Panc1 (cell line): Measurements from ENCODE around the gene SULT2B1. TPM values are rescaled to one million over a fixed set of nuclear protein-coding genes. Genes with fewer than 3 reads are reported as not detected.

ENCODE experiments used
- ATAC-seq: fragments of 200-7000 bp; cut with Tn5 transposase; 2 replicates; pipeline ENCODE4 v1.9.1; 2020; ENCODE audit warnings: mild to moderate bottlenecking, moderate library complexity
- BruUV-seq: library from RNA; stranded (reverse); fragments of 400-500 nt; replicated peaks from 2 replicates; lab custom pipeline; 2021; lab: Mats Ljungman, UMichigan
- CTCF ChIA-PET: fragments of 300-600 bp; sonication (Branson Sonifier 250); formaldehyde crosslinking; loops from one replicate; lab custom pipeline; 2022; ENCODE audit warnings: antibody characterized with exemption; lab: Charles Lee
- POLR2A ChIA-PET: fragments of 300-600 bp; sonication (Branson Sonifier 250); formaldehyde crosslinking; loops from one replicate; lab custom pipeline; 2022; ENCODE audit warnings: antibody characterized with exemption; lab: Charles Lee
- DNase-seq: peaks from one replicate; pipeline ENCODE4 v3.0.0-alpha.2; 2010; ENCODE audit warnings: low read depth, low spot score
- H3K27ac ChIP-seq: 2 replicates; pipeline ENCODE4 v1.5.1; 2011; ENCODE audit warnings: mild to moderate bottlenecking, low read length, inconsistent platforms
- H3K27me3 ChIP-seq: fragments of 200-500 bp; sonication (Bioruptor generic); 2 replicates; pipeline ENCODE4 v1.6.0; 2014; ENCODE audit warnings: low read length, inconsistent platforms; ENCODE audit not compliant: control insufficient read depth, insufficient read depth
- H3K36me3 ChIP-seq: fragments of 200-500 bp; sonication (Bioruptor generic); 2 replicates; pipeline ENCODE4 v1.5.1; 2014; ENCODE audit warnings: inconsistent platforms, mild to moderate bottlenecking, low read length, moderate library complexity; ENCODE audit not compliant: control insufficient read depth, insufficient read depth
- H3K4me1 ChIP-seq: 2 replicates; pipeline ENCODE4 v1.5.1; 2011; ENCODE audit warnings: inconsistent platforms, mild to moderate bottlenecking, low read length, moderate library complexity; ENCODE audit not compliant: control insufficient read depth, insufficient read depth
- H3K4me3 ChIP-seq, 2 experiments: 2 replicates each; pipeline ENCODE4 v1.5.1; 2011 to 2012; ENCODE audit warnings: low read depth in 2 of 2, low read length in 2 of 2, mild to moderate bottlenecking in 2 of 2, inconsistent platforms in 1 of 2, moderate library complexity in 1 of 2
- H3K9me3 ChIP-seq: fragments of 200-500 bp; sonication (Bioruptor generic); 2 replicates; pipeline ENCODE4 v1.5.1; 2014; ENCODE audit warnings: low read depth, mild to moderate bottlenecking, inconsistent platforms, low read length, moderate library complexity; ENCODE audit not compliant: control insufficient read depth, insufficient read depth
- POLR2AphosphoS5 ChIP-seq: IDR thresholded peaks from 2 replicates; pipeline ENCODE4 v1.6.1; 2012; ENCODE audit warnings: mild to moderate bottlenecking, low read depth, low read length, moderate library complexity
- SIN3A ChIP-seq: IDR thresholded peaks from 2 replicates; pipeline ENCODE4 v1.6.1; 2012; ENCODE audit warnings: low read depth, mild to moderate bottlenecking, low read length, moderate library complexity, borderline replicate concordance; ENCODE audit not compliant: insufficient read depth
- TCF7L2 ChIP-seq: IDR thresholded peaks from 2 replicates; pipeline ENCODE4 v1.6.1; 2011; ENCODE audit warnings: mild to moderate bottlenecking, low read depth, low read length, inconsistent platforms
- in situ Hi-C: cut with HindIII; loops from 2 replicates; pipeline ENCODE4 v1.10.0; 2016; ENCODE audit warnings: low sequenced_read_pairs, low pct_unique_long_range_greater_than_20kb
- intact Hi-C: fragments of 100-400 bp; cut with micrococcal nuclease; formaldehyde crosslinking; loops from one replicate; pipeline ENCODE4 v1.10.0; 2022; ENCODE audit not compliant: unreplicated experiment
- total RNA-seq: library from RNA; stranded (reverse); gene quantifications from one replicate; pipeline ENCODE4 v1.2.1, GENCODE V29; 2021; ENCODE audit not compliant: unreplicated experiment
- TF ChIP-seq, protein P1 (sequence below), 2 experiments: IDR thresholded peaks; 2 replicates each; pipeline ENCODE4 v1.6.1; 2011 to 2012; ENCODE audit warnings: low read depth in 2 of 2, control low read depth in 1 of 2, low read length in 1 of 2, mild to moderate bottlenecking in 1 of 2, moderate library complexity in 1 of 2; ENCODE audit not compliant: insufficient read depth in 1 of 2
- TF ChIP-seq, protein P2 (sequence below): fragments of 450-650 bp; IDR thresholded peaks from 2 replicates; pipeline ENCODE4 v1.5.1; 2017; ENCODE audit warnings: mild to moderate bottlenecking

The SULT2B1 gene
- total RNA-seq, 1 experiment from 2014 or later, result 3.6 TPM

DNA sequence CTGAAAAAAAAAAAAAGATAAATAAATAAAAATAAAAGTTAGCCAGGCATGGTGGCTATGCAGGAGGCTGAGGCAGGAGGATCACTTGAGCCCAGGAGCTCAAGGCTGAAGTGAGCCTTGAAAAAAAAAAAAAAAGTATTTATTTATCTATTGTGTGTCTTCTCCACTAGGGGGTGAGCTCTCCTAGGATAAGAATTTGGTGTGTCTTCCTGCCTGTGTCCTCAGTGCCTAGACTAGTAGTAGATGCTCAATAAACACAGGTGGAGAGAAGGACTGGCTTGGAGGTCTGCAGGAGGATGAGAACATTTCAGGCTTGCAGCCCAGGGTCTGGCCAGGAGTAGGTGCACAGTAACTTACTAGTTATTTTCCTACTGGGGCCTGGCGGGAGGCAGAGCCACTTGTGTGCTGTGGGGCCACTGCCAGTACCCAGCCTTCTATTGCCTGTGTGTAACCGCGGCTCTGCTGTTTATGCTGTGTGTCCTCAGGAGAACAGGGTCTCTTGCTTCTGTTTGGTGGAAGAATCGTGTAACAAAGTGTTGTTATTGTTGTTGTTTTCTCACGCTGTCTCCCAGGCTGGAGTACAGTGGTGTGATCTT is 45.7 kb upstream of the SULT2B1 start:
- ATAC-seq (no peak), DNase-seq (no peak)
- CTCF ChIA-PET, result interaction anchor here (0.6 to 1.5 kb wide), 19 partner anchors 13 to 389 kb away, joined by 3 to 44 read pairs (median 4); no protein-coding TSS in a partner anchor
- Histone ChIP-seq H3K27ac (no peak overlapping the region), H3K4me3 (no peak overlapping the region), H3K9me3 (no peaks in the 10 kb centered on the region), H3K36me3 (no peaks in the 10 kb centered on the region), H3K27me3 (no peaks in the 10 kb centered on the region), H3K4me1 (no peaks in the 10 kb centered on the region)
- TF ChIP-seq, protein P1, sequence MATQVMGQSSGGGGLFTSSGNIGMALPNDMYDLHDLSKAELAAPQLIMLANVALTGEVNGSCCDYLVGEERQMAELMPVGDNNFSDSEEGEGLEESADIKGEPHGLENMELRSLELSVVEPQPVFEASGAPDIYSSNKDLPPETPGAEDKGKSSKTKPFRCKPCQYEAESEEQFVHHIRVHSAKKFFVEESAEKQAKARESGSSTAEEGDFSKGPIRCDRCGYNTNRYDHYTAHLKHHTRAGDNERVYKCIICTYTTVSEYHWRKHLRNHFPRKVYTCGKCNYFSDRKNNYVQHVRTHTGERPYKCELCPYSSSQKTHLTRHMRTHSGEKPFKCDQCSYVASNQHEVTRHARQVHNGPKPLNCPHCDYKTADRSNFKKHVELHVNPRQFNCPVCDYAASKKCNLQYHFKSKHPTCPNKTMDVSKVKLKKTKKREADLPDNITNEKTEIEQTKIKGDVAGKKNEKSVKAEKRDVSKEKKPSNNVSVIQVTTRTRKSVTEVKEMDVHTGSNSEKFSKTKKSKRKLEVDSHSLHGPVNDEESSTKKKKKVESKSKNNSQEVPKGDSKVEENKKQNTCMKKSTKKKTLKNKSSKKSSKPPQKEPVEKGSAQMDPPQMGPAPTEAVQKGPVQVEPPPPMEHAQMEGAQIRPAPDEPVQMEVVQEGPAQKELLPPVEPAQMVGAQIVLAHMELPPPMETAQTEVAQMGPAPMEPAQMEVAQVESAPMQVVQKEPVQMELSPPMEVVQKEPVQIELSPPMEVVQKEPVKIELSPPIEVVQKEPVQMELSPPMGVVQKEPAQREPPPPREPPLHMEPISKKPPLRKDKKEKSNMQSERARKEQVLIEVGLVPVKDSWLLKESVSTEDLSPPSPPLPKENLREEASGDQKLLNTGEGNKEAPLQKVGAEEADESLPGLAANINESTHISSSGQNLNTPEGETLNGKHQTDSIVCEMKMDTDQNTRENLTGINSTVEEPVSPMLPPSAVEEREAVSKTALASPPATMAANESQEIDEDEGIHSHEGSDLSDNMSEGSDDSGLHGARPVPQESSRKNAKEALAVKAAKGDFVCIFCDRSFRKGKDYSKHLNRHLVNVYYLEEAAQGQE (IDR thresholded peaks at IDR 0.05; ENCODE audit: insufficient read depth in 1 of 2, low read depth in 2 of 2, low read length in 1 of 2), result no peak
- TF ChIP-seq TCF7L2, result no peak
- TF ChIP-seq SIN3A, result no peak
- TF ChIP-seq, protein P2, sequence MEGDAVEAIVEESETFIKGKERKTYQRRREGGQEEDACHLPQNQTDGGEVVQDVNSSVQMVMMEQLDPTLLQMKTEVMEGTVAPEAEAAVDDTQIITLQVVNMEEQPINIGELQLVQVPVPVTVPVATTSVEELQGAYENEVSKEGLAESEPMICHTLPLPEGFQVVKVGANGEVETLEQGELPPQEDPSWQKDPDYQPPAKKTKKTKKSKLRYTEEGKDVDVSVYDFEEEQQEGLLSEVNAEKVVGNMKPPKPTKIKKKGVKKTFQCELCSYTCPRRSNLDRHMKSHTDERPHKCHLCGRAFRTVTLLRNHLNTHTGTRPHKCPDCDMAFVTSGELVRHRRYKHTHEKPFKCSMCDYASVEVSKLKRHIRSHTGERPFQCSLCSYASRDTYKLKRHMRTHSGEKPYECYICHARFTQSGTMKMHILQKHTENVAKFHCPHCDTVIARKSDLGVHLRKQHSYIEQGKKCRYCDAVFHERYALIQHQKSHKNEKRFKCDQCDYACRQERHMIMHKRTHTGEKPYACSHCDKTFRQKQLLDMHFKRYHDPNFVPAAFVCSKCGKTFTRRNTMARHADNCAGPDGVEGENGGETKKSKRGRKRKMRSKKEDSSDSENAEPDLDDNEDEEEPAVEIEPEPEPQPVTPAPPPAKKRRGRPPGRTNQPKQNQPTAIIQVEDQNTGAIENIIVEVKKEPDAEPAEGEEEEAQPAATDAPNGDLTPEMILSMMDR, result no peak; the same call in 1 of the 2 replicates
- TF ChIP-seq POLR2AphosphoS5, result no peak
- in situ Hi-C loops (no loop called here), intact Hi-C loops (loop anchor here (2.0 kb wide), 1 partner anchor 79 kb away; no protein-coding TSS in a partner anchor)
- no TSS peak for BruUV-seq
- POLR2A ChIA-PET, result interaction anchor here (0.6 kb wide), 1 partner anchor 477 kb away, joined by 6 read pairs; no protein-coding TSS in a partner anchor

DNA sequence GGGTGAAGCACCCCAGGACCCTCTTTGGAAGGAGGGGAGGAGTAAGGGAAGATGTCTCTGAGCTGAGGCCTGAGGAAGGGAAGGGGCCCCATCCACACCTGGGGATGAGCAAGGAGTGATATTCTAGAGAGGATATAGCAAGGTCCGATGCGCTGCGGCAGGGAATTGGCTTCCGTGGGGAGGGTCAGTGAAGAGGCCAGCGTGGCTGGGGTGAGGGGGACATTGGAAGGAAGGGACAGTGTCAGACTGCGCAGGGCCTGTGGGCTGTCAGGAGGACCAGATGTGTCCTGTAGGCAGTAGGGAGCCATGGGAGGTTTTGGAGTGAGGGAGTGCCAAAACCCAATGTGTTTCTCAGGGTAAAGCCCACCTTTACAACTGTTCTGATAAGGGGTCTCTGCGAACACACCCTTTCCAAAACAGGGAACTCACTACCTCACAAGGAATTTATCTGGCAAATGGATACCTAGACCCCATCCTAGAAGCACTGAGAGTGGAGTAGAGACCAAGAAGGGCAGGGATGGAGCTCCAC is 44.0 kb upstream of the SULT2B1 start:
- TF ChIP-seq SIN3A (no peak), POLR2AphosphoS5 (no peak), TCF7L2 (no peak)
- TF ChIP-seq, protein P1 (IDR thresholded peaks at IDR 0.05; ENCODE audit: insufficient read depth in 1 of 2, low read depth in 2 of 2, low read length in 1 of 2), result no peak
- TF ChIP-seq, protein P2, result no peak
- H3K36me3 ChIP-seq, result no peaks in the 10 kb centered on the region
- H3K27me3 ChIP-seq, result no peaks in the 10 kb centered on the region
- intact Hi-C loops, result loop anchor here (2.0 kb wide), 1 partner anchor 77 kb away; no protein-coding TSS in a partner anchor
- DNase-seq (no peak), ATAC-seq (no peak)
- H3K4me3 ChIP-seq, result no peak overlapping the region
- no peaks in the 10 kb centered on the region for H3K4me1 ChIP-seq
- BruUV-seq, result no TSS peak
- no peak overlapping the region for H3K27ac ChIP-seq
- ChIA-PET POLR2A (no interaction called here), CTCF (interaction anchor here (0.6 to 1.0 kb wide), 2 partner anchors 35 to 46 kb away, joined by 5 to 13 read pairs; no protein-coding TSS in a partner anchor)
- in situ Hi-C loops, result no loop called here
- no peaks in the 10 kb centered on the region for H3K9me3 ChIP-seq
